ENCODE results near the gene ILDR2.

The ILDR2 gene

GRCh38 chr1:166869318-166870099 is 105.8 kb downstream of the ILDR2 start:
- H3K36me3 ChIP-seq (ENCODE audit: control insufficient read depth, insufficient read depth, low read length) = peaks cover 38% of the 10 kb centered on the region
- H3K4me1 ChIP-seq (ENCODE audit: control insufficient read depth, insufficient read depth, low read length) = no peaks in the 10 kb centered on the region
- no peak overlapping the region for H3K4me3 ChIP-seq (ENCODE audit: low read depth, low read length)
- no peaks in the 10 kb centered on the region for H3K27me3 ChIP-seq (ENCODE audit: control insufficient read depth, insufficient read depth, low read length)
- no peak overlapping the region for H3K27ac ChIP-seq (ENCODE audit: low read depth, low read length)
- H3K9ac ChIP-seq (ENCODE audit: low read length) = no peak overlapping the region
- H3K9me3 ChIP-seq (ENCODE audit: control insufficient read depth, insufficient read depth, low read depth, low read length) = no peaks in the 10 kb centered on the region

GRCh38 chr1:166868639-166869038 is 106.7 kb downstream of the ILDR2 start:
- H3K9ac ChIP-seq (ENCODE audit: low read length) = no peak overlapping the region
- no peaks in the 10 kb centered on the region for H3K4me1 ChIP-seq (ENCODE audit: control insufficient read depth, insufficient read depth, low read length)
- H3K4me3 ChIP-seq (ENCODE audit: low read depth, low read length) = no peak overlapping the region
- H3K9me3 ChIP-seq (ENCODE audit: control insufficient read depth, insufficient read depth, low read depth, low read length) = no peaks in the 10 kb centered on the region
- H3K27me3 ChIP-seq (ENCODE audit: control insufficient read depth, insufficient read depth, low read length) = no peaks in the 10 kb centered on the region
- H3K36me3 ChIP-seq (ENCODE audit: control insufficient read depth, insufficient read depth, low read length) = peaks cover 45% of the 10 kb centered on the region
- H3K27ac ChIP-seq (ENCODE audit: low read depth, low read length) = no peak overlapping the region

GRCh38 chr1:166865926-166866325 is 109.4 kb downstream of the ILDR2 start:
- no peak overlapping the region for H3K27ac ChIP-seq (ENCODE audit: low read depth, low read length)
- peaks cover 67% of the 10 kb centered on the region for H3K36me3 ChIP-seq (ENCODE audit: control insufficient read depth, insufficient read depth, low read length)
- peaks cover 5% of the 10 kb centered on the region; the same call in 1 of the 2 replicates for H3K4me1 ChIP-seq (ENCODE audit: control insufficient read depth, insufficient read depth, low read length)
- no peak overlapping the region for H3K4me3 ChIP-seq (ENCODE audit: low read depth, low read length)
- H3K9ac ChIP-seq (ENCODE audit: low read length) = no peak overlapping the region
- H3K27me3 ChIP-seq (ENCODE audit: control insufficient read depth, insufficient read depth, low read length) = no peaks in the 10 kb centered on the region
- H3K9me3 ChIP-seq (ENCODE audit: control insufficient read depth, insufficient read depth, low read depth, low read length) = no peaks in the 10 kb centered on the region

GRCh38 chr1:166859597-166859996 is 115.7 kb downstream of the ILDR2 start:
- no peak overlapping the region for H3K4me3 ChIP-seq (ENCODE audit: low read depth, low read length)
- H3K27ac ChIP-seq (ENCODE audit: low read depth, low read length) = no peak overlapping the region
- H3K9ac ChIP-seq (ENCODE audit: low read length) = no peak overlapping the region
- peaks cover 21% of the 10 kb centered on the region for H3K4me1 ChIP-seq (ENCODE audit: control insufficient read depth, insufficient read depth, low read length)
- H3K36me3 ChIP-seq (ENCODE audit: control insufficient read depth, insufficient read depth, low read length) = peaks cover 88% of the 10 kb centered on the region
- H3K9me3 ChIP-seq (ENCODE audit: control insufficient read depth, insufficient read depth, low read depth, low read length) = no peaks in the 10 kb centered on the region
- no peaks in the 10 kb centered on the region for H3K27me3 ChIP-seq (ENCODE audit: control insufficient read depth, insufficient read depth, low read length)

GRCh38 chr1:166858726-166859419 is 116.5 kb downstream of the ILDR2 start:
- Histone ChIP-seq H3K9ac (ENCODE audit: low read length) (no peak overlapping the region), H3K4me3 (ENCODE audit: low read depth, low read length) (no peak overlapping the region), H3K4me1 (ENCODE audit: control insufficient read depth, insufficient read depth, low read length) (peaks cover 21% of the 10 kb centered on the region), H3K27me3 (ENCODE audit: control insufficient read depth, insufficient read depth, low read length) (no peaks in the 10 kb centered on the region), H3K27ac (ENCODE audit: low read depth, low read length) (no peak overlapping the region), H3K36me3 (ENCODE audit: control insufficient read depth, insufficient read depth, low read length) (peaks cover 89% of the 10 kb centered on the region), H3K9me3 (ENCODE audit: control insufficient read depth, insufficient read depth, low read depth, low read length) (no peaks in the 10 kb centered on the region)

Data from HUES6 (cell line).